ENCODE data around the gene AFP.

Gene AFP

DNA sequence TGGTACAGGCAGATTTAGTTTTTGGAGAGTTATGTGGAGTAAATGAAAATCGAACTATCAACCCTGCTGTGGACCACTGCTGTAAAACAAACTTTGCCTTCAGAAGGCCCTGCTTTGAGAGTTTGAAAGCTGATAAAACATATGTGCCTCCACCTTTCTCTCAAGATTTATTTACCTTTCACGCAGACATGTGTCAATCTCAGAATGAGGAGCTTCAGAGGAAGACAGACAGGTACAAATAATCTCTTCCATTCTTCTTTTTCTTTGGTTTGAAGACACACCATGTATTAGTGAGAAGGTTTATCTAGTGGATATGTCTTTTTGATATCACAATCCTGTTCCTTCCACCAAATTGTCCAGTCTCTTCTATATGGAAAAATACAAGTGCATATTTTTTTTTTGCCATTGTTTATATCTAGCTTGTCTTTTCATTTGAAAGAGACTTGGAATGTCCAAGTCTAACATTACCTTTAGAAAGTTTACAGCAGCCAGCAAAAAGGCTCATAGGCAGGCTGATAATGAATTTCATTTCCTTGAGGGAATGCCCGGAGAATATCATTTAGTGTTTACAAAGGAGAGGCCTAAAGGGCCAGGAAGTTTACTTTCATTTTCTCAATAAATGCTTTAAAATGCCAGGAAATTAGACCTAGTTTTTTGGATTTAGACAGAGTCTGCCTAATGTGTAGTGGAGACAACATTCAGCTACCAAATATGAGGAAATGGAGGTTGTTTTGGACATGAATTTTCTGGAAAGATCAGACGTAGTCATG, 64.2 kb downstream of the AFP start:
- Mint-ChIP-seq H3K36me3 (ENCODE audit: low read depth) (no peaks in the 10 kb centered on the region), H3K9me3 (no peaks in the 10 kb centered on the region), H3K27me3 (no peaks in the 10 kb centered on the region), H3K4me3 (no peak overlapping the region), H3K4me1 (ENCODE audit: low read depth) (no peaks in the 10 kb centered on the region), H3K27ac (no peak overlapping the region)

DNA sequence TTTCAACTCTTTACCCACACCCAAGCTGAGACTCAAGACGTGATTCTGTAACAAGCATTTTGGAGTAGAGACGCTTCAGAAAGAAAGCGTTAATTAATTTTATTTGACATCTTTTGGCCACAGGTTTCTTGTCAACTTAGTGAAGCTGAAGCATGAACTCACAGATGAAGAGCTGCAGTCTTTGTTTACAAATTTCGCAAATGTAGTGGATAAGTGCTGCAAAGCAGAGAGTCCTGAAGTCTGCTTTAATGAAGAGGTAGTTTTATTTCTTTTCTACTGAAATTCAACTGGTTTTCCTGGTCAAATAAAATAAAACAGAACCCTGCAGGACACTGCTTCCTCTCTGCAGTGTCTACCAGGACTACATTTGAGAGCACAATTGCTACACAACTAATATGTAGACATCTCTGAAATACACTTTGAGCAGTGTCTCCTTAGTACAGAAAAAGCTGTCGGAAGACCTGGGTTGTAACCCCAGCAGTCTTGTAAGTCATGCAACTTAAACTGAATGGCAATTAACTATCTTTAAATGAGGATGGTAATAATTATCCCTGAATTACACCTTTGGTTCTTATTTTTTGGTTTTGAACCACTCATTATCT, 65.7 kb downstream of the AFP start:
- no peaks in the 10 kb centered on the region for H3K9me3 Mint-ChIP-seq
- no peaks in the 10 kb centered on the region for H3K27me3 Mint-ChIP-seq
- no peaks in the 10 kb centered on the region for H3K36me3 Mint-ChIP-seq (ENCODE audit: low read depth)
- H3K4me3 Mint-ChIP-seq = no peak overlapping the region
- no peak overlapping the region for H3K27ac Mint-ChIP-seq
- H3K4me1 Mint-ChIP-seq (ENCODE audit: low read depth) = no peaks in the 10 kb centered on the region

DNA sequence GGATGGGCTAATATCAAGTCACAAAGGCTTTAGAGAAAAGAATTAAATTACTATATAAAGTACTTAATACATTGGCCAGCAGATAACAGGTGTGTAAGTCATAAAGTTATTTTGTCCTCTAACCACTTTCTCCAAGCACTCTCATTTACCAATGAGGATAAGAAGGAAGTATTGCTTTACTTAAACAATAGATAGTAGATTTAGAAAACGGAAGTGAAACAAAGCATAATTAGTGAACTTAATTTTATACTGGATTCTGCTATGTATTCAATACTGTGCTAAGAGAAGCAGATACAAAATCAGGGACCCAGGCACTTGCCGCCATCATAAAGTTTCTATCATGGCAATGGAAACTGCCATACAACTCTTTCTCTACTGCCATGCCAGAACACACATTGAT, 69.5 kb downstream of the AFP start:
- H3K36me3 Mint-ChIP-seq (ENCODE audit: low read depth) = no peaks in the 10 kb centered on the region
- no peak overlapping the region for H3K4me3 Mint-ChIP-seq
- no peaks in the 10 kb centered on the region for H3K27me3 Mint-ChIP-seq
- H3K9me3 Mint-ChIP-seq = no peaks in the 10 kb centered on the region
- H3K27ac Mint-ChIP-seq = no peak overlapping the region
- H3K4me1 Mint-ChIP-seq (ENCODE audit: low read depth) = no peaks in the 10 kb centered on the region

Data from stimulated activated naive CD8-positive, alpha-beta T cell treated with anti-CD3 and anti-CD28 coated beads, Interleukin-15, Interleukin-2, amounts not matched to agents 100 ng/mL and 50 ng/mL, for 24 hours (primary cell).